LHCN-M2 (cell line): ENCODE data around the gene GUCA1A. TPM values are rescaled to one million over a fixed set of nuclear protein-coding genes. Genes with fewer than 3 reads are reported as not detected.
"Not testable (repeated sequence)": the region's sequence is repeated elsewhere in the genome, so short reads cannot be mapped to it uniquely, and the experiment has no call there.

Experiments used
- DNase-seq: peaks from one replicate; pipeline ENCODE4 v3.0.0-alpha.2; 2012; ENCODE audit warnings: low read depth
- total RNA-seq: library from RNA; depleted of rRNA; stranded (reverse); fragments of >200 nt; gene quantifications from 2 replicates; pipeline ENCODE4 v1.2.3, GENCODE V29; 2014

The GUCA1A gene
- total RNA-seq, 1 experiment from 2014 or later = not detected

DNA sequence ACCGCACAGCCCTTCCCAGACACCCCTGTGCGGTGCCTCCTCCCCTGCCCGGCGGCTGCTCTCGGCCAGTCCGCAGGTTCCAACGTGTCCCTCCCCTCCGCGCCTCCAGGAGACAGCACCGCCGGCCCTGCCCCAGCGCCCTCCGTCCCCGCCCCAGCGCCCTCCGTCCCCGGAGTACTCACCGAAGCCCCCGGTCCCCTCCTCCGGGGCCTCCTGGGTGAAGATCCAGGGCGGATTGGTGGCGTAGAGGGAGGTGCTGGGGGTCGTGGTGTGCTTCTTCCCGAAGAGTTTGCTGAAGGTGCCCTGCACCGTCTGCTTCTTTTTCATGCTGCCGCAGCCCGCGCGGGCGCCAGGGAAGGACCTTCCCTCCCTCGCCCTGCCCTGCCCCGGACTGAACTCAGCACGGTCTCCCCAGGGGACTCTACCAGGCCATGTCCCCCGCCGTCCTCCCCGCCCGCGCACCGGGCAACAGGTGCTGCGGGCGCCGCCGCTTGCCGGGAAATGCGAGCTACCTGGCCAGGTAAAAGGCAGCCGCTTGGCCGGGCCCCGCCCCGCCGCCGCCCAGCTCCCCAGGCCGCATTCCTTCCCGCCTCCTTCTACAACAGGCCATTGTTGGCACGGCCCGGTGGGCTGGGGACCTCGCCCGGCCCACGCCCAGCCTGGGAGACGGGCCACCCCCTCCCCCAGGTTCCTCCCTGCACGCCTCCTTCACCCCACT, 30.9 kb upstream of the GUCA1A start, which contains the start of gene C6orf132:
Gene C6orf132, minus strand, starts transcription at position 503 of the 718 bp plus-strand sequence. Its CDS starts 176 bp downstream, at position 327.
- no peak for DNase-seq

DNA sequence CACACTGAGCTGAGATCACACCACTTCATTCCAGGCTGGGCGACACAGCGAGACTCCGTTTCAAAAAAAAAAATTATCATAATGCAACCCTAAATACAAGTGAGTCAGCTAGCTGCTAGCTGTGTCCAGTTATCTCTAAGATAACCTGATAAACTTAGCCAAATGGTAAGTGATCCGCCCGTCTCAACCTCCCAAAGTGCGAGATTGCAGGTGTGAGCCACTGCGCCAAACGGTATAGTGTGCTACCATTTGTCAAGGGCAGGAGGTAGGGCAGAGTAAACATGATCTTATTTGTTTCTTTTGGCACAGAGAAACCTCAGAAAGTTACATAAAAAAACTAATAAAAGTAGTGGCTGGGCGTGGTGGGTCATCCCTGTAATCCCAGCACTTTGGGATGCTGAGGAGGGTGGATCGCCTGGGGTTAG, 26.0 kb upstream of the GUCA1A start:
- DNase-seq = no peak

DNA sequence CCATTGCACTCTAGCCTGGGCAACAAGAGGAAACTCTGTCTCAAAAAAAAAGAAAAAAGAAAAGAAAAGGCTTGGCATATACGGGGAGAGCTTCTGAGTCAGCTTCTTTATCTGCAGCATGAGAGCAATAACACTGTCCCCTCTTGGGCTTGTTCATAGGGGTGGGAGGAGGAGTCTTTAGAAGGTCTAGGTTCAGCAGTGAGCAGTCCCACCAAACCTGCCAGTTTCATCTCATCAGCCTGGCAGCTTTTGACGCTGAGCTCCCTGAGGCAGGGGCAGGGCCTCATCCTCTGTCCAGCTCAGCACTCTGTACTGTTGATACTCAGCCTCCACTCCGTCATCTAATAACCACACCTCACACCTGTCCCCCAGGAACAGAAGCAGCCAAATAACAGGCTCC, 25.1 kb upstream of the GUCA1A start:
- DNase-seq = no peak

GRCh38 chr6:42150254-42150653, 22.9 kb upstream of the GUCA1A start:
- no peak for DNase-seq

DNA sequence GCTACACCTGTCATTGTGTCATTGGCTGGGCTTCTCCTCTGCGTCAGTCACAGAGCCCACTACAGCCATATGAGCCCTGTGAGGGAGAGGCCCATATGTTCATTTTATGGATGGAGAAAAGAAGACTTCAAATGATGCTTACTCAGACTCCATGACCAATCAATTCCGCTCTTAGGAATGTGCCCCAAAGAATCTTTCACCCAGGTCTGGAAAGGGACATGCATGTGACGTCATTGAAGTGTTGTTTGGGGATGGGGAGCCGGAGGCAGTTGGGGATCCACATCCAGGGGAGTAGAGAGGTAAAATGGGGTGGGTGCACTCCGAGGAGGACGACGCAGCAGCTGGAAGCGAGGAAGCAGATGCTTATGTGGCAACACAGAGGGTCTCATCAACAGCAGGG, 21.1 kb upstream of the GUCA1A start:
- DNase-seq = no peak

- DNase-seq = not testable (repeated sequence)
Observed at GRCh38 chr6:42152528-42153213, 20.5 kb upstream of the GUCA1A start.

GRCh38 chr6:42153921-42154320, 19.2 kb upstream of the GUCA1A start:
- no peak for DNase-seq

- DNase-seq = no peak
Observed at GRCh38 chr6:42154461-42155209, 18.5 kb upstream of the GUCA1A start.

- no peak for DNase-seq
Observed at GRCh38 chr6:42155293-42155692, 17.9 kb upstream of the GUCA1A start.

DNA sequence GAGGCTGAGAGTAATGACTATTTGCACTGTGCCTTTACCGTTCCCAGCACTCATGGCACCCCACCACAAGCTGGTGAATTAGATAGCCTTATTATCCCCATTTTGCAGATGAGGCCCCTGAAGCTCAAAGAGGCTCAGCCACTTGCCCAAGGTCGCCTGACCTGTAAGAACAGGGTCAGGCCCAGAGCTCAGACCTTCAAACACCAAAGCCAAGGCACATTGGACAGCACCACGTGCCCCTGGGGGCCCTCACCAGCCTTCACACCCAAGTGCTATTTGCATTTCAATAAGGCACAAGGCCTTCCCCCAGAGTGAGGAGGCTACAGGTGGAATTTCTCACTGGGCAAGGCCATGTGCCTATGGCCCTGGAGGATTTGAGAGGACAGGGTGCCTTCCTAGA, 16.5 kb upstream of the GUCA1A start:
- DNase-seq = no peak

GRCh38 chr6:42158011-42158410, 15.2 kb upstream of the GUCA1A start:
- DNase-seq = no peak

DNA sequence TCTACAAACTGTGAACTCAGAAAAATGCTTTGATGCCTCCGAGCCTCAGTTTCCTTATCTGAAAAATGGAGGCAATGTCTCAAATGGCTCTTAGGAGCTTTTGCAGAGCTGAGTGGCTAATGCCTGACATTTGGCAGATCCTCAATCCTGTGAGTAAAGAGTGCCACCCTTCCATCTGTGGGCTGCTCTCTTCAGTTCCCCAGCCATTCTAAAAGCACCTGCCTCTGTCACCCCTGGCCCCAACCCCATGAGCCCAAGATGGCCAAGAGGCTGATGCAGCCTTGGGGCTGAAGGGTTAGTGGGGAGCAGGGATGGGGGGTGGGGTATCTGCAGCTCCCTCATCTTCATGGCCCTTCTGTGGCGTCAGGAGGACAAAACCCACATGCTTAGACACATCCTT, 14.5 kb upstream of the GUCA1A start:
- DNase-seq = peak; percentile 24

- no peak for DNase-seq
Observed at GRCh38 chr6:42159431-42160024, 13.6 kb upstream of the GUCA1A start.

DNA sequence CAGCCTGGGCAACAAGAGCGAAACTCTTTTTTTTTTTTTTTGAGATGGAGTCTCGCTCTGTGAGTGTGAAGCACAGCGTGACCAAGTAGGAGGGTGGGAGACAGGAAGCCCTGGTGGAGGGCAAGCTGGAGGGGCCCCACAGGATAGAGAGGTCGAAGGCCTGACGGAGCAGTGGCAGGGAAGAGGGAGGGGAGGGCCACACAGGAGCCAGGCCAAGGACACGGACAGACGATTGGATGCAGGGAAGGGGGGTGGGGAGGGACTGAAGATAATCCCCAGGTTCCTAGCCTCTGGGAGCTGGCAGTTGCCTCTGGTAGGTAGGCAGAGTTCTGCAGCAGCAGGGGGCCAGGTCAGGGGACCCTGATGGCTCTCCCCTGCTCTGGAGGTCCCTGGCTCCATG, 10.8 kb upstream of the GUCA1A start:
- no peak for DNase-seq

DNA sequence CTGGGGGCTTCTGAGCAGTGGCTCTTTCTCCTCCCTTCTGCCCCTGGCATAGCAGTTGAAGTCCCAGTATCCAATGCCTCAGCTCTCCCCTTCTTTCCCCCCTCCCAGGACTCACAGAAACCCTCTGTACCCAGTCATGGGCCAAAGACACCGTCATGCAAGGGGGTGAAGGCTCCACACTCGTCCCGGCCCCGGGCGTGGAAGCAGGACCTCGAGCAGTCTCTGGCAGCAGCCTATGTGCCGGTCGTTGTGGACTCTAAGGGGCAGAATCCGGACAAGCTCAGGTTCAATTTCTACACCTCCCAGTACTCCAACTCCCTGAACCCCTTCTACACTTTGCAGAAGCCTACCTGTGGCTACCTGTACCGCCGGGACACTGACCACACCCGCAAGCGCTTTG, 10.4 kb upstream of the GUCA1A start:
- no peak for DNase-seq

DNA sequence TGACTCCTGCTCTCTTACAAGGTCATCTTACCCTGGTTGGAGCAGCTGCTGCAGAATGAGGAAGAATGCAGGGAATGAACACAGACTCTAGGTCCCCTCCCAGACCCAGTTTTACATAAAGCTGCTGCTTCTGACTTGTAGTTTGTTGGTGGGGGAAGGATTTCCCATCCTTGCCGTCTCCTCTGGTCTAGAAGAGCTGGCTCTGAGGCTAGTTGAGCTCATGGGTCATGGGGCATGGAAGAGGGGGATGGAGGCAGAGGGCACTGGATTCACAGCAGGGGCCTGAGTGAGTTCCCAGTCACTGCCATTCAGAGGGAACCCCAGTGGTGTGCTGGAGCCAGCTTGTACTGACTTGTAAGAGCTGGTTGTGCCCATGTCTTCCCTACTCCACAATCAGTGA, 9.2 kb upstream of the GUCA1A start:
- DNase-seq = peak; percentile 34

GRCh38 chr6:42165016-42165415, 8.1 kb upstream of the GUCA1A start:
- DNase-seq = peak; percentile 38

- peak; percentile 60 for DNase-seq
Observed at GRCh38 chr6:42166444-42167141, 6.6 kb upstream of the GUCA1A start.

DNA sequence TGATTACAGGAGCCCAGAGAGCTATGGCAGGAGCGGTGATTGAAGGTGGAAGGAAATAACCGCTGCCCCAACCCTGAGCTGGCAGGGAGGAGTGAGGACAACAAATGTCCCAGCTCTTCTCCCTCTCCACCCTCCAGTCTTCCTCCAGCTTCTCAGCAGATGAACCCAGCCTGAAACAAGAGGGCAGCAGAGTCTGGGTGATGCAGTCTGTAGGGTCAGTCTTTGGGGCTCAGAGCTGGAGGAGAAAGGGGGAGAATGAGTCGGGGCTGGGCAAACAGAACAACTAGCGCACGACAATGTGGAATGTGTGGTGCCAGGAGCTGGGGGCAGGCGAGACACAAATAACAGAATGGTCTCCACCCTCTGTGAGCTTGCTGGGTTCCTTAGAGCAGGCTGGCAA, 4.5 kb upstream of the GUCA1A start:
- no peak for DNase-seq

DNA sequence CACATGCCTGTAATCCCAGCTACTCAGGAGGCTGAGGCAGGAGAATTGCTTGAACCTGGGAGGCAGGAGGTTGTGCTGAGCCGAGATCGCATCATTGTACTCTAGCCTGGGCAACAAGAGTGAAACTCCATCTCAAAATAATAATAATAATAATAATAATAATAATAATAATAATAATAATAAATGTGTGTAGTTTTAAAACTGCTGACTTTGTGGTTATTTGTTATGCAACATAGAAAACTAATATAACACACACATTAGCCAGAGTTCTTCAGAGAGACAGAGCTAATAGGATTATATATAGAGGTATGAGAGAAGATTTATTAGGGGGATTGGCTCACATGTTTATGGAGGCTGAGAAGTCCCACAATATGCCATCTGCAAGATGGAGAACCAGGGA, 3.4 kb upstream of the GUCA1A start:
- not testable (repeated sequence) for DNase-seq

- no peak for DNase-seq
Observed at GRCh38 chr6:42171813-42172581, 1.2 kb upstream of the GUCA1A start.
